T-helper 17 cell (primary cell): Measurements from ENCODE around the gene SPECC1. TPM values are rescaled to one million over a fixed set of nuclear protein-coding genes. Genes with fewer than 3 reads are reported as not detected.
"Not testable (repeated sequence)": the region's sequence is repeated elsewhere in the genome, so short reads cannot be mapped to it uniquely, and the experiment has no call there.

Source experiments
- ATAC-seq: fragments of 150-1000 bp; cut with Tn5 transposase; 2 replicates; pipeline ENCODE4 v1.10.0; 2021; ENCODE audit warnings: mild to moderate bottlenecking, moderate library complexity
- DNase-seq, 3 donors: peaks; one replicate each; pipeline versions ENCODE4 v3.0.0 to v3.0.0-alpha.2; 2020 to 2021
- H3K9me3 ChIP-seq: one replicate; pipeline ENCODE4 v1.7.0; 2013; ENCODE audit warnings: low read length, mild to moderate bottlenecking; ENCODE audit not compliant: control insufficient read depth, poor library complexity, severe bottlenecking
- H3K27ac Mint-ChIP-seq: one replicate; pipeline ENCODE4 v1.8.0; 2022; ENCODE audit warnings: mild to moderate bottlenecking, moderate library complexity, mixed read lengths
- H3K27me3 Mint-ChIP-seq: one replicate; pipeline ENCODE4 v1.8.0; 2022; ENCODE audit warnings: mixed read lengths
- H3K36me3 Mint-ChIP-seq: one replicate; pipeline ENCODE4 v1.8.0; 2022; ENCODE audit warnings: low read depth, mixed read lengths
- H3K4me1 Mint-ChIP-seq: one replicate; pipeline ENCODE4 v1.8.0; 2022; ENCODE audit warnings: mild to moderate bottlenecking, mixed read lengths
- H3K4me3 Mint-ChIP-seq: one replicate; pipeline ENCODE4 v1.8.0; 2022; ENCODE audit warnings: mild to moderate bottlenecking, moderate library complexity, mixed read lengths
- total RNA-seq, 4 donors: library from RNA in 2 of 4; stranded (reverse) in 2 of 4; gene quantifications; one replicate each; pipeline ENCODE4 v1.2.3 and lab custom pipeline; 2022 to 2026

SPECC1 gene
- total RNA-seq, 2 donors from 2014 or later = 10.3 to 10.8 TPM

DNA sequence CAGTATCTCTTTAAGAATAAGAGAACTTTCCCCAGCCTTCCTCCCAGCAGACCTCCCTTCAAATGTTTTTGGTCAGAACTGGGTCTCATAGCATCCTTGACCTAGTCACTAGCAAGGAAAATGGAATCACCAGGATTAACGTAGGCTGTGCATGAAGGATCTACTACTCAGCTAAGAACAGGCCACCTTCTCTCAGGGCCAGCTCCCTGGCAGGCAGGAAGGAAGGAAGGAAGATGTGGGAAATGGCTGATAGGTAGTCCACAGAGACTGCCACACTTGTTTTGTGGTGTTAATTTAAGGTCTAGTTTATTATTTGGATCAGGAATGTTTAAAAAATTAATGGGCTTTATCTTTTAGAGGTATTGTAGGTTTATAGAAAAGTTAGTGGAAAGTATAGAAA is 136.4 kb downstream of the SPECC1 start:
- H3K9me3 ChIP-seq = no peaks in the 10 kb centered on the region
- Mint-ChIP-seq H3K27ac (no peak overlapping the region), H3K4me1 (no peaks in the 10 kb centered on the region), H3K27me3 (peaks cover 12% of the 10 kb centered on the region), H3K4me3 (no peak overlapping the region), H3K36me3 (no peaks in the 10 kb centered on the region)
- ATAC-seq (no peak), DNase-seq (no peak)

DNA sequence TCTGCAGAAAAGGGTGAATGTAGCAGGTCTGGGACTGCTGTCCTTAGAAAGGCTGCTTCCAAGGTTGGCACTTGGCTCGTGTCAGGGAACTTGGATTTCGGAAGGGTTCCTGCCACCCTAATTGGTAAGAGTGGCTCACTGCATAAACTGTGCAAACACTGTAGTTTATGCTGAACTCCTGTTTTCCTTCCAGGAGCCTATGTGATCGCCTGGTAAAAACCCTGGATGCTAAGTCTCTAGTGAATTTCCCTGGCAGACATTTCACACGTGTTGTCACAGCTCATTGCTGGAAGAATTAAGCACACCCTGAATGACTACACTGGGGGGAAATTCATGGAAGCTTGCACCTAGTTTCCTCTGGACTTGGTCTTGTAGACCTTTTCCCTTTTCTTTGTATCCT is 140.1 kb downstream of the SPECC1 start:
- DNase-seq = no peak

DNA sequence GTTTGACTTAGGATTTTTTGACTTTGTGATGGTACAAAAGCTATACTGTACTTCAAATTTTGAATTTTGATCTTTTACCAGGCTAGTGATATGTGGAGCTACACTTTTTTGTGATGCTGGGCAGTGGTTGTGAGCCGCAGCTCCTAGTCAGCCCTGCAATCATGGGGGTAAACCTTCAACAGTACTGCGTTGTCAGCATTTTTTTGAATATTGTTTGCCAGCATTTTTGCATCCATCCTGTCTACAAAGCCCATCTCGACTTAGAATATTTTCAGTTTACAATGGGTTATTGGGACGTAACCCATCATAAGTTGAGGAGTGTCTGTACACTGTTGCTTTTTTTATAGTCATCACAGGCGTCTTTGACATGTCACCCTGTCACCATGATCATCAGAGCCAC is 142.0 kb downstream of the SPECC1 start:
- DNase-seq (no peak), ATAC-seq (no peak)
- no peaks in the 10 kb centered on the region for H3K9me3 ChIP-seq
- Mint-ChIP-seq H3K4me1 (no peaks in the 10 kb centered on the region), H3K36me3 (no peaks in the 10 kb centered on the region), H3K4me3 (no peak overlapping the region), H3K27me3 (no peaks in the 10 kb centered on the region), H3K27ac (no peak overlapping the region)

More for the DNA sequence above, 140.1 kb downstream of the SPECC1 start:
- H3K4me3 Mint-ChIP-seq = no peak overlapping the region
- ATAC-seq = no peak
- no peaks in the 10 kb centered on the region for H3K4me1 Mint-ChIP-seq
- no peaks in the 10 kb centered on the region for H3K36me3 Mint-ChIP-seq
- no peaks in the 10 kb centered on the region for H3K27me3 Mint-ChIP-seq
- H3K9me3 ChIP-seq = no peaks in the 10 kb centered on the region
- no peak overlapping the region for H3K27ac Mint-ChIP-seq

DNA sequence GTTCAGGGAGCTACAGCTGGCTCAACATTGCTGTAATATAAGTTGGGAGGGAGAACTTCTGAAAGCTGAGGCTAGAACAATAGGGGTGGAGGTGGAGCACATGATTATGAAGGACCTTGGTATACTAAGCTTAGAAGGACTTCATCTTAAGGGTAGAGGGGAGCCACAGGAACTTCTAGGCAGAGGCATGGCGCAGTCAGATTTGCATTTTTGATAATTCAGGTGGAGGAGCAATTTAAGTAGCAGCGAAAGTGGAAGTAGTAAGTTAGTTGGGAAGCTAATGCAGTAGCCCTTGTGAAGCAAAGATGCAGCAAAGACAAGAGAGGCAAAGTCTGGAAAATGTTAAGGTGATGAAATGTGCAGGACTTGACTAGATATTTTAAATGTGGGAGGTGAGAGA is 144.1 kb downstream of the SPECC1 start:
- H3K4me3 Mint-ChIP-seq = no peak overlapping the region
- DNase-seq (no peak), ATAC-seq (no peak)
- H3K36me3 Mint-ChIP-seq = peaks cover 4% of the 10 kb centered on the region
- peaks cover 6% of the 10 kb centered on the region for H3K27me3 Mint-ChIP-seq
- peaks cover 4% of the 10 kb centered on the region for H3K4me1 Mint-ChIP-seq
- H3K9me3 ChIP-seq = no peaks in the 10 kb centered on the region
- H3K27ac Mint-ChIP-seq = no peak overlapping the region

DNA sequence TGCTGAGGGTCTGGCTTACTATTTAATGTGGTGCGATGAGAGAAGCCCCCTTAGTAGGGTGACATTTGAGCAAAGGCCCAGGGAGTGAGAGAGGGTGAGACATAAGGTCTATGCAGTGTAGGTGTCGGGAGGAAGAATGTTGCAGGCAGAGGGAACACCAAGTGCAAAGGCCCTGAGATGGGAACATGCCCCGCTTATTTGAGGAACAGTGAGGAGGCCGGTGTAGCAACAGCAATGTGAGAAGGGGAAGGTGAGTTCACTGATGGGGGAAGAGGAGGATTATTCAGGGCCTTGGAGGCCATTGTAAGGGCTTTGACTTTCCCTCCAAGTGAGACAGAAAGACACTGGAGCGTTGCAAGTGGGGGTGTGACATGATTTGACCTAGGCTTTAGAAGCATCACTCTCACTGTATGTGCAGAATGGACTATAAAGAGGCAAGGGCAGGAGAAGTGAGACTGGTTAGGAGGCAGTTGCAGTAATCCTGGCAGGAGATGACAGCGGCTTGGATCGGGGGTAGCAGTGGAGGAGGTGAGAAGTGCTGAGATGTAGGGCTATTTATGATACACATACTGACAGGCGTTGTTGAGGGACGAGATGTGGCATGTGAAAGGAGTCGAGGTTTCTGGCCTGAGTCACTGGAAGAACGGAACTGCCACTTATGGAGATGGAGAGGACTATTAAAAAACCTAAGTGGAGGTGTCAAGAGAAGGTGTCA is 145.3 kb downstream of the SPECC1 start:
- Mint-ChIP-seq H3K27ac (no peak overlapping the region), H3K4me3 (no peak overlapping the region), H3K27me3 (peaks cover 6% of the 10 kb centered on the region), H3K4me1 (peaks cover 4% of the 10 kb centered on the region), H3K36me3 (peaks cover 4% of the 10 kb centered on the region)
- no peak for ATAC-seq
- H3K9me3 ChIP-seq = no peaks in the 10 kb centered on the region
- no peak for DNase-seq

DNA sequence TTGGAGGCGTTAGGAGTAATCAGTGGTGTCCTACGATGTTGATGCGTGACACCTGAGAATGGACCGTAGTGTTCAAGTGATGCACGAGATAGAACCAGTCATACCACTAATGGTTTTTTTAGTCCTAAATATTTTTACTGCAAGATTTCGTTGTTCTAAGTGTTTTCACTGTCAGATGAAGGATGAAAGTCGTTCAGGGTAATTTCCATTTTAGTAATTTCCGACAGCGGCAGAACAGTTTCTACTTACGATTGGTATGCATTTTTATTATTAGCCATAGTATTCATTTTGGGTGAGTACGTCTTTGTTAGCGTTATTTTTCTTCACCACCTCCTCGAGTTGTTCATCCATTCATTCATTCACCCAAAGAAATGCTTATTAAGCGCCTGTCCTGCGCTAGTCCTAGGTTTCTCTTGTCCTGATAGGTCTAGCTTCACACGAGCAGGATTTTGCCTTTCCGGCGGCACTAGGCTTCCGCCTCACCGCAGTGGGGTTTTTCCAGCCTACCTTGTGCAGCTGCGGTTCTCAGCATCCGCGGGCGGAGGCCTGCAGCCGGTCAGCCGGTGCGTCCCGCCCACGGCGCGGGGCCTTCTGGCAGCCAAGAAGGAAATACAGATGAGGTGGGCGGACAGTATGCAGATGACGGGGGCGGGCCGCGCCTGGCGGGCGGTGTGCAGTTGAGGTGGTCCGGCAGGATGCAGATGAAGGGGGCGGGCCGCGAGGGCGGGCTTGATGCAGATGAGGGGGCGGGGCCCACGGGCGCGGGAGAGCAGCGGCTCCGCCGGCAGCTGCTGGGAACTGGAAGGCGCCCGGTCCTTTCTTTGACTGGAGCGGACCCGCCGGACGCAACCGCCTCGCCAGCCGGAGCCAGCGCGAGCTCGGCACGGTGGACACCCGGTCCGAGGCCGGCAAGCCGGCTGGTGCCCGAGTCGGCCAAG is 146.4 kb downstream of the SPECC1 start:
- H3K9me3 ChIP-seq = no peaks in the 10 kb centered on the region
- Mint-ChIP-seq H3K36me3 (peaks cover 4% of the 10 kb centered on the region), H3K27ac (no peak overlapping the region), H3K4me3 (no peak overlapping the region), H3K27me3 (peaks cover 6% of the 10 kb centered on the region), H3K4me1 (peaks cover 4% of the 10 kb centered on the region)
- DNase-seq (peak; percentile 92 to 93 (median 92)), ATAC-seq (peak; percentile 94)

DNA sequence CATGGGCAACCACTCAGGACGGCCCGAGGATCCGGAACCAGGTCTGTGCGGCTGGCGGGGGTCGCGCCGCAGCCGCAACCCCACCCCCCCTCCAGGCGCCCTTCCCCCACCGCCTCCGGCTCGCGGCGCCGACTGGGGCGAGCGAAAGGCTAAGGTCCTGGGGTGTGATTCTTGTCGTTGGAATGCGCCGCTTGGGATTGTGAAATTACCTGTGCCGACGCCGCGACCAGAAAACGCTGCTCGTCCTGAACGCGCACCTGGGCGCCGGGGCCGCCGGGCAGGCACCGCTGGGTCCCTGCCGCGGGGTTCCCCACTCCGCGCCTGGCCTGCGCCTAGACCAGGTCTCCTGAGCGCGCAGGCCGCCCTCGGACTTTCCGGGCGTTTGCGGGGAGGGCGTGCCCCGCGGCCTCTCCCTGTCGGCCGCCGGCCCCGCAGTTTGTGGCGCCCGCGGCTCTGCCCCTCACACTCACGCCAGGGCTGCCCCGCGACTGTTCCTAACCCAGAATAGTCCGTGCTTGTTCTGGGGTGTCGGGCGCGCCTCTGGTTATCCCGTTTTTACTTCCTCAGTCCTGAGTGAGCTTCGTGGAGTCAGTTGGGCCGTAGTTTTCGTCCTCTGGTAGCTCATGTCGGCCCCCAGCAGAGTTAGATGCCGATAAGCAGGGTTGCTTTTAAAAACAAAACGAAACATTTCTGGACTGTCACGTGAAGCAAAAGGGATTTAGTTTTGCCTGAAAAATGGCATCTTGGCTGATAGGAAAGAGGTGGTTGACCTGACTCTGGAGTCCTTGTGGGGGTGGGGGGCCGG is 147.2 kb downstream of the SPECC1 start:
- DNase-seq = peak; percentile 17 to 28 (median 20)
- H3K9me3 ChIP-seq = no peaks in the 10 kb centered on the region
- peak; percentile 16 for ATAC-seq
- no peak overlapping the region for H3K4me3 Mint-ChIP-seq
- H3K27me3 Mint-ChIP-seq = peaks cover 6% of the 10 kb centered on the region
- H3K4me1 Mint-ChIP-seq = peaks cover 4% of the 10 kb centered on the region
- H3K36me3 Mint-ChIP-seq = peaks cover 4% of the 10 kb centered on the region
- peak overlapping the region; percentile 61 for H3K27ac Mint-ChIP-seq

DNA sequence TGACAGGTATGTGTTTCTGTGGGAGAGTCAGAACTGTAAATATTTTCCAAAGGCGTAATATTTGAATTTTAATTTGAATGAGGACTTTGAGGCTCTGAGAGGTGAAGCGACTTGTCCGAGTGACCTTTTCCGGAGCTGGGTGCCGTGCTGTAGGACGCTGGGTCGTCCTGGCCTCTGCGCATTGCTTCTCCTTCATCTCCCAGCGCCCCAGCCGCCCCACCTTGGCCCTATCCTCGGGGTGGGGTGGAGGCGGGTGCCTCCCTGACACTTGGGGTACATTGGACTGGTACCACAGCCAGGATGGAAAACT is 147.8 kb downstream of the SPECC1 start:
- Mint-ChIP-seq H3K36me3 (peaks cover 4% of the 10 kb centered on the region), H3K4me1 (peaks cover 4% of the 10 kb centered on the region), H3K4me3 (no peak overlapping the region), H3K27me3 (peaks cover 6% of the 10 kb centered on the region), H3K27ac (peak overlapping the region; percentile 61)
- DNase-seq (no peak), ATAC-seq (no peak)
- no peaks in the 10 kb centered on the region for H3K9me3 ChIP-seq

DNA sequence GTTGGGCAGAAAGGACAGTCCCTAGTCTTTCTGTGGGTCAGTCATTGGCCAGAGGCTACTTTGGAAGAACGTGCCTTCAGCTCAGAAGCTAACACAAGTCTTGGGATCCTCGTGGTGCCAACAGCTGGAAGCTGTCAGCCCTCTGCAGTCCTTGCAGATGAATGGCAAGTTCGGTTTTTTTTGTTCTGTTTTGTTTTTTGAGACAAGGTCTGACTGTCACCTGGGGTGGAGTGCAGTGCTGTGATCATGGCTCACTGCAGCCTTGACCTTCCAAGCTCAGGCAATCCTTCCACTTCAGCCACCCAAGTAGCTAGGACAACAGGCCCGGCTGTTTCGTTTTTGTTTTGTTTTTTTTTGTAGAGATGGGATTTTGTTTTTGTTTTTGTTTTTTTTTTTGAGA is 149.4 kb downstream of the SPECC1 start:
- DNase-seq = no peak
- Mint-ChIP-seq H3K27me3 (peaks cover 6% of the 10 kb centered on the region), H3K36me3 (peaks cover 4% of the 10 kb centered on the region), H3K27ac (no peak overlapping the region), H3K4me3 (no peak overlapping the region), H3K4me1 (peaks cover 4% of the 10 kb centered on the region)
- H3K9me3 ChIP-seq = no peaks in the 10 kb centered on the region
- ATAC-seq = no peak

DNA sequence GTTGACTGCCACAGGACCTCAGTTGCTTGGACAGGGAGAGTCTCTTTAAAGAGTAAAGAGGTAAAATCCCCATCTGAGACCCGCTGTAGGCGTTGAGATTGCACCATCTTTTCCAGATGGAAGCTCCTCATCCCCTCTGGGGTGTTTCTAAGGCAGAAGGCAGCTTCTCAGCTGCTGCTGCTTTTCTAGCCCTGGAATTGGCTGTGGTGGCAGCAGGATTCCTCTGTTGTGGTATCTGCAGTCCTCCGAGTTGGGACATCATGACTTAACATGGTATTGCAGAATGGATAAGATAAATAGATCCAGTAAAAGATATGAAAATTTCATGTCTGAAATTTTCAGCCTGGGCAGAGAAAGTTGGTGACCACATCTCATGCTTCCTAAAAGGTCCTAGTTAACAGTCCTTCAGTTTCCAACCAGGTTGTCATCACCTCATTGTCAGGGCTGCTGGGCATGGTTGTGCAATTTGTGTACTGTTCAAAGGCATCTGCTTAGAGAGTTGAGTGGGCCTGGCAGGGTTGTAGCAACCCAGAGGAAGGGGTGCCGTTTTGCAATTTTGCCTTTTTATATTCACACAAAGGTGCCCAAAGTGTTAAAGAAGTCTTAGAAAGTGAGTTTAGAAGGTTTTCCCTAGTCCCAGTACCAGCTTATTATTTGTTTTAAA is 150.4 kb downstream of the SPECC1 start:
- H3K36me3 Mint-ChIP-seq = peaks cover 4% of the 10 kb centered on the region
- H3K27me3 Mint-ChIP-seq = peaks cover 6% of the 10 kb centered on the region
- H3K4me1 Mint-ChIP-seq = peaks cover 4% of the 10 kb centered on the region
- no peak overlapping the region for H3K4me3 Mint-ChIP-seq
- ATAC-seq = no peak
- no peak for DNase-seq
- no peak overlapping the region for H3K27ac Mint-ChIP-seq
- H3K9me3 ChIP-seq = no peaks in the 10 kb centered on the region

DNA sequence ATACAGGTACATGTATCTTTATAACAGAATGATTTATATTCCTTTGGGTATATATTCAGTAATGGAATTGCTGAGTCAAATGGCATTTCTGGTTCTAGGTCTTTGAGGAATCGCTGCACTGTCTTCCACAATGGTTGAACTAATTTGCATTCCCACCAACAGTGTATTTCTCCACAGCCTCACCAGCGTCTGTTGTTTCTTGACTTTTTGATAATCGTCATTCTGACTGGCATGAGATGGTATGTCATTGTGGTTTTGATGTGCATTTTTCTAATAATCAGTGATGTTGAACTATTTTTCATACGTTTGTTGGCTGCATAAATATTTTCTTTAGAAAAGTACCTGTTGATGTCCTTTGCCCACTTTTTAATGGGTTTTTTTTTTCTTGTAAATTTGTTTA is 156.4 kb downstream of the SPECC1 start:
- not testable (repeated sequence) for H3K36me3 Mint-ChIP-seq, ATAC-seq, H3K4me1 Mint-ChIP-seq, H3K27me3 Mint-ChIP-seq, DNase-seq, H3K27ac Mint-ChIP-seq, H3K4me3 Mint-ChIP-seq, H3K9me3 ChIP-seq

DNA sequence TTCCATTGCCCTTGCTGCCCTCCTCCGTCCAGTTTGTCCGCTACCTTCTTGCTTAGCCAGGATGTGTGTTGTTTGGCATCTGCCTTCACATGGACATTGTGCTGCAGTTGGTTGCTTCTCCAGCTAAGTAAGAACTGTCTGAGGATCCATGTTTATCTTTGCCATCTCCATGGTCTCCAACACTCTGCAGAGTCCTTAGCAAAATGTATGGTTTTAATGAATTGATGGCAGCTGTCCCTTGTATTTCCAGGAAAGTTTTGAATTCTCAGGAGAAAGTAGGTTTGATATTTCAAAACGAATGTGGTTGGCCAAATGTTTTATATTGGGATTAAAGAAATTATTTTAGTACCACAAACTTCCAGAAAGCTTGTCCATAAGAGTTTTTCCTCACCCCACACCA is 160.9 kb downstream of the SPECC1 start:
- H3K4me1 Mint-ChIP-seq = peaks cover 7% of the 10 kb centered on the region
- no peak for DNase-seq
- H3K4me3 Mint-ChIP-seq = no peak overlapping the region
- ATAC-seq = no peak
- H3K27me3 Mint-ChIP-seq = peaks cover 9% of the 10 kb centered on the region
- H3K36me3 Mint-ChIP-seq = peaks cover 3% of the 10 kb centered on the region
- H3K9me3 ChIP-seq = no peaks in the 10 kb centered on the region
- H3K27ac Mint-ChIP-seq = no peak overlapping the region
